Hepatocyte (in vitro differentiated cells): ENCODE results near the gene PRKG1. TPM values are rescaled to one million over a fixed set of nuclear protein-coding genes. Genes with fewer than 3 reads are reported as not detected.

Experiments
- DNase-seq: peaks from one replicate; pipeline ENCODE4 v3.0.0-alpha.2; 2016; ENCODE audit warnings: low spot score
- H2AFZ ChIP-seq: fragments of 200-600 bp; sonication (generic); 2 replicates; pipeline ENCODE4 v1.6.0; 2016; ENCODE audit warnings: antibody characterized with exemption, mild to moderate bottlenecking
- H3K27ac ChIP-seq: fragments of 200-600 bp; sonication (generic); 2 replicates; pipeline ENCODE4 v1.5.1; 2016; ENCODE audit warnings: mild to moderate bottlenecking
- H3K27me3 ChIP-seq: fragments of 200-600 bp; sonication (generic); 2 replicates; pipeline ENCODE4 v1.6.1; 2016
- H3K36me3 ChIP-seq: fragments of 200-600 bp; sonication (generic); replicated peaks from 2 replicates; pipeline ENCODE4 v1.5.1; 2016; ENCODE audit warnings: low read depth; ENCODE audit not compliant: insufficient read depth
- H3K4me1 ChIP-seq: fragments of 200-600 bp; sonication (generic); 2 replicates; pipeline ENCODE4 v1.5.1; 2016; ENCODE audit warnings: mild to moderate bottlenecking, moderate library complexity; ENCODE audit not compliant: insufficient read depth
- H3K4me2 ChIP-seq: fragments of 200-600 bp; sonication (generic); 2 replicates; pipeline ENCODE4 v1.6.0; 2016
- H3K4me3 ChIP-seq: fragments of 200-600 bp; sonication (generic); 2 replicates; pipeline ENCODE4 v1.5.1; 2016; ENCODE audit warnings: mild to moderate bottlenecking
- H3K79me2 ChIP-seq: fragments of 200-600 bp; sonication (generic); 2 replicates; pipeline ENCODE4 v1.6.0; 2017; ENCODE audit warnings: mild to moderate bottlenecking
- H3K9me2 ChIP-seq: fragments of 200-600 bp; sonication (generic); replicated peaks from 2 replicates; pipeline ENCODE4 v1.6.0; 2017; ENCODE audit warnings: mild to moderate bottlenecking; ENCODE audit not compliant: insufficient read depth
- H3K9me3 ChIP-seq: fragments of 200-600 bp; sonication (generic); 2 replicates; pipeline ENCODE4 v1.5.1; 2016; ENCODE audit warnings: low read depth, mild to moderate bottlenecking
- H4K20me1 ChIP-seq: fragments of 200-600 bp; sonication (generic); 2 replicates; pipeline ENCODE4 v1.6.0; 2016; ENCODE audit warnings: mild to moderate bottlenecking; ENCODE audit not compliant: insufficient read depth, poor library complexity, severe bottlenecking
- CTCF ChIP-seq: fragments of 200-600 bp; sonication (generic); IDR thresholded peaks from 2 replicates; pipeline ENCODE4 v1.5.1; 2016; ENCODE audit warnings: antibody characterized with exemption, mild to moderate bottlenecking; ENCODE audit not compliant: poor library complexity
- EZH2 ChIP-seq: fragments of 200-600 bp; sonication (generic); IDR thresholded peaks from 2 replicates; pipeline ENCODE4 v1.6.1; 2016; ENCODE audit warnings: antibody characterized with exemption, mild to moderate bottlenecking, borderline replicate concordance
- EZH2phosphoT487 ChIP-seq: fragments of 200-600 bp; sonication (generic); IDR thresholded peaks from one replicate; pipeline ENCODE4 v1.6.1; 2018; ENCODE audit warnings: antibody characterized with exemption, mild to moderate bottlenecking, low read depth, moderate library complexity; ENCODE audit not compliant: unreplicated experiment, severe bottlenecking
- WGBS: methylation state at CpG from one replicate; pipeline ENCODE4 v1.1.6; 2016; ENCODE audit warnings: low lambda C conversion rate; ENCODE audit errors: missing lambda C conversion rate; 5-methylcytosine and 5-hydroxymethylcytosine counted together
- polyA plus RNA-seq: library from polyadenylated mRNA; unstranded; fragments of >200 nt; fragmentation: Nextera tagmentation; extraction: Ambion mirVana; gene quantifications from 2 replicates; pipeline ENCODE4 v1.2.1, GENCODE V29; 2016
- total RNA-seq: library from RNA; depleted of rRNA; stranded (reverse); fragments of >200 nt; gene quantifications from 2 replicates; pipeline ENCODE4 v1.2.3, GENCODE V29; 2014

Gene PRKG1
- total and polyA plus RNA-seq, 2 experiments from 2014 or later: 4.0 to 8.1 TPM

DNA sequence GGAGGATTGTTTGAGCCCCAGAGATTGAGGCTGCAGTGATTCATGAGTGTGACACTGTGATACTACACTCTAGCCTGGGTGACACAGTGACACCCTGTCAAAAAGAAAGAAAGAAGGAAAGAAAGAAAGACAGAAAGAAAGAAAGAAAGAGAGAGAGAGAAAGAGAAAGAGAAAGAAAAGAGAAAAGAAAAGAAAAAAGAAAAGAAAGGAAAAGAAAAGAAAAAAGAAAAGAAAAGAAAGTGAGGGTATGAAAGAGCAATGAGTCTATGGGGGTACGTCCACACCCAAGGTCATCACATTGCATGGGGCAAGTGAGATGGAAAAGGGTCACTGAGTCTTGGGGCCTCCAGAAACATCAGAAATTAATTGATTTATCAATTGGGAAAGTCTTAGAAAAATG lies 760.3 kb downstream of the PRKG1 start:
- Histone ChIP-seq H4K20me1 (no peaks in the 10 kb centered on the region), H3K79me2 (no peaks in the 10 kb centered on the region), H3K4me3 (no peak overlapping the region), H3K9me2 (no peaks in the 10 kb centered on the region), H2AFZ (no peak overlapping the region), H3K27me3 (no peaks in the 10 kb centered on the region), H3K9me3 (no peaks in the 10 kb centered on the region), H3K4me2 (no peak overlapping the region), H3K27ac (no peak overlapping the region), H3K4me1 (no peaks in the 10 kb centered on the region), H3K36me3 (no peaks in the 10 kb centered on the region)
- no peak for TF ChIP-seq EZH2
- TF ChIP-seq EZH2phosphoT487: no peak
- no peak for TF ChIP-seq CTCF
- 70% methylated on average over 1 of the region's 1 CpG for WGBS
- no peak for DNase-seq

GRCh38 chr10:51838471-51838870 lies 764.2 kb downstream of the PRKG1 start:
- H3K4me2 ChIP-seq: no peak overlapping the region
- TF ChIP-seq EZH2 (no peak), CTCF (no peak)
- no peaks in the 10 kb centered on the region for H3K4me1 ChIP-seq
- H2AFZ ChIP-seq: no peak overlapping the region
- no peak overlapping the region for H3K27ac ChIP-seq
- DNase-seq: no peak
- no peak overlapping the region for H3K4me3 ChIP-seq
- WGBS: 47% methylated on average over 3 of the region's 3 CpGs
- H3K27me3 ChIP-seq: no peaks in the 10 kb centered on the region
- H3K9me2 ChIP-seq: no peaks in the 10 kb centered on the region
- no peaks in the 10 kb centered on the region for H3K9me3 ChIP-seq
- H3K79me2 ChIP-seq: no peaks in the 10 kb centered on the region
- H3K36me3 ChIP-seq: no peaks in the 10 kb centered on the region
- H4K20me1 ChIP-seq: no peaks in the 10 kb centered on the region

DNA sequence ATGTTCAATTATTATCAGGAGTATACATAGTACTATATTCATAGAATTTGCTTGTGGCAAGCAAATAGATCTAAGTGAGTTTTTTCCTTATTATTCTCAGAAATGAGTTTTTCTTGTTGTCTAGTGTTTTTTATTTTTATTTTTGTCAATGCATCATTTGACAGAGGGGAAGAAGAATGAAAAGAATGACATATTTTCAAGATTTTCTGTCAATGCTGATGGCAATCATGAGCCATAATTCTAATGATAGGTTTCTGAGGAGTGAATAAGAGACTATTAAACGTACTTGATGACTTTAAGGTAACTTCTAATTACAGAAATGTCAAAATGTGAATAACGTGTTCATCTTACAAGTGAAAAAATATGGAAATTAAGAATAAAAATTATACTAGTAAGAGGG lies 769.7 kb downstream of the PRKG1 start:
- H3K27me3 ChIP-seq: no peaks in the 10 kb centered on the region
- no peak for DNase-seq
- no peaks in the 10 kb centered on the region for H4K20me1 ChIP-seq
- H3K79me2 ChIP-seq: no peaks in the 10 kb centered on the region
- no peak overlapping the region for H3K4me2 ChIP-seq
- H3K27ac ChIP-seq: no peak overlapping the region
- H3K9me3 ChIP-seq: no peaks in the 10 kb centered on the region
- H3K36me3 ChIP-seq: no peaks in the 10 kb centered on the region
- no peak overlapping the region for H2AFZ ChIP-seq
- WGBS: 77% methylated on average over 2 of the region's 2 CpGs
- H3K4me3 ChIP-seq: no peak overlapping the region
- TF ChIP-seq EZH2 (no peak), EZH2phosphoT487 (no peak), CTCF (no peak)
- H3K9me2 ChIP-seq: no peaks in the 10 kb centered on the region
- no peaks in the 10 kb centered on the region for H3K4me1 ChIP-seq
